Right atrium auricular region (tissue), 2 donors: Measurements from ENCODE around the gene MAPKAPK5. TPM values are rescaled to one million over a fixed set of nuclear protein-coding genes. Genes with fewer than 3 reads are reported as not detected.

Source experiments
- DNase-seq: peaks from one replicate; pipeline ENCODE4 v3.0.0-alpha.2; 2019; ENCODE audit warnings: low spot score
- H3K27ac ChIP-seq, 2 donors: fragments of 200-600 bp; sonication (generic); 1 replicate in 1 of 2; 2 replicates in 1 of 2; pipeline ENCODE4 v1.5.1; 2016 to 2019
- H3K27me3 ChIP-seq, 2 donors: fragments of 200-600 bp; sonication (generic); one replicate each; pipeline versions ENCODE4 v1.5.1 to v1.6.0; 2017 to 2019
- H3K36me3 ChIP-seq: fragments of 200-600 bp; sonication (generic); one replicate; pipeline ENCODE4 v1.5.1; 2016
- H3K4me1 ChIP-seq, 2 donors: fragments of 200-600 bp; sonication (generic); one replicate each; pipeline versions ENCODE4 v1.5.1 to v1.6.0; 2017 to 2019
- H3K4me3 ChIP-seq, 2 donors: fragments of 200-600 bp; sonication (generic); 1 replicate in 1 of 2; 2 replicates in 1 of 2; pipeline ENCODE4 v1.5.1; 2017 to 2019; ENCODE audit warnings: mild to moderate bottlenecking in 1 of 2, moderate library complexity in 1 of 2
- H3K9me3 ChIP-seq, 2 donors: fragments of 200-600 bp; sonication (generic); one replicate each; pipeline ENCODE4 v1.5.1; 2019
- total RNA-seq, 2 donors: library from RNA; depleted of rRNA; stranded (reverse); fragments of >200 nt; gene quantifications; one replicate each; pipeline ENCODE4 v1.1.0, GENCODE V29; 2016
- TF ChIP-seq, protein P1 (sequence below), 2 donors: fragments of 200-600 bp; sonication (generic); IDR thresholded peaks; one replicate each; pipeline ENCODE4 v1.5.1; 2019; ENCODE audit warnings: antibody characterized with exemption in 2 of 2

Gene MAPKAPK5
- total RNA-seq, 2 donors from 2014 or later = 30.9 to 42.5 TPM

DNA sequence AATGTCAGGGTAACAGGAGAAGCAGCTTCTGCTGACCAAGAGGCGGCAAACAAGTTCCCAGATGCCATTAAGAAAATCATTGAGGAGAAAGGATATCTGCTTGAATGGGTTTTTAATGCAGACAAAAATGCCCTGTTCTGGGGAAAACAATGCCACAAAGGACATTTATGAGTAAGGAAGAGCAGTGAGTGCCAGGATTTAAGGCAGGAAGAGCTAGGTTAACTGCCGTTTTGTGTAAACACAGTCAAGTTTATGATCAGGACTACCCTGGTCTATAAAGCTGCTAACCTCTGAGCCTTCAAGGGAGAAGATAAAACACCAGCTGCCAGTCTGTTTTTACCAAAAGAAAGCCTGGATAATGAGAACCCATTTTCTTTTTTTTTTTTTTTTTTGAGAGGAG is 8.5 kb downstream of the MAPKAPK5 start:
- H3K36me3 ChIP-seq = no peaks in the 10 kb centered on the region
- TF ChIP-seq, protein P1, sequence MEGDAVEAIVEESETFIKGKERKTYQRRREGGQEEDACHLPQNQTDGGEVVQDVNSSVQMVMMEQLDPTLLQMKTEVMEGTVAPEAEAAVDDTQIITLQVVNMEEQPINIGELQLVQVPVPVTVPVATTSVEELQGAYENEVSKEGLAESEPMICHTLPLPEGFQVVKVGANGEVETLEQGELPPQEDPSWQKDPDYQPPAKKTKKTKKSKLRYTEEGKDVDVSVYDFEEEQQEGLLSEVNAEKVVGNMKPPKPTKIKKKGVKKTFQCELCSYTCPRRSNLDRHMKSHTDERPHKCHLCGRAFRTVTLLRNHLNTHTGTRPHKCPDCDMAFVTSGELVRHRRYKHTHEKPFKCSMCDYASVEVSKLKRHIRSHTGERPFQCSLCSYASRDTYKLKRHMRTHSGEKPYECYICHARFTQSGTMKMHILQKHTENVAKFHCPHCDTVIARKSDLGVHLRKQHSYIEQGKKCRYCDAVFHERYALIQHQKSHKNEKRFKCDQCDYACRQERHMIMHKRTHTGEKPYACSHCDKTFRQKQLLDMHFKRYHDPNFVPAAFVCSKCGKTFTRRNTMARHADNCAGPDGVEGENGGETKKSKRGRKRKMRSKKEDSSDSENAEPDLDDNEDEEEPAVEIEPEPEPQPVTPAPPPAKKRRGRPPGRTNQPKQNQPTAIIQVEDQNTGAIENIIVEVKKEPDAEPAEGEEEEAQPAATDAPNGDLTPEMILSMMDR (IDR thresholded peaks at IDR 0.05) = no peak
- no peak overlapping the region for H3K27ac ChIP-seq
- no peak overlapping the region for H3K4me3 ChIP-seq
- H3K4me1 ChIP-seq = no peaks in the 10 kb centered on the region
- no peaks in the 10 kb centered on the region for H3K9me3 ChIP-seq
- no peaks in the 10 kb centered on the region for H3K27me3 ChIP-seq
- DNase-seq = no peak

DNA sequence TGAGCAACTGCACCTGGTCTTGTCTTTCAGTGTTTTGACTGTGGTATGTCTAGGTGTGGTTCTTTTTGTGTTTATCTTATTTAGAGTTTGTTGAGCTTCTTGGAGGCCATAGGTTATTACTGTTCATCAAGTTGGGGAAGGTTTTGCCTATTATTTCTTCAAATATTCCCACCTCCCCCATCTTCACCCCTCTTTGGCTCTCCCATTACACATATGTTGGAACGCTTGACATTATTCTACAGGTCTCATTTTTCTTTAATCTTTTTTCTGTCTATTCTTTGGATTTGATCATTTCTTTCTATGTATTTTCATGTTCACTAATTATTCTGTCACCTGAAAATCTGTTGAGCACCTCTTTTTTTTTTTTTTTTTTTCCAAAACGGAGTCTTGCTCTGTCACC is 16.2 kb downstream of the MAPKAPK5 start:
- TF ChIP-seq, protein P1 (IDR thresholded peaks at IDR 0.05) = no peak
- H3K27me3 ChIP-seq = no peaks in the 10 kb centered on the region
- H3K4me3 ChIP-seq = no peak overlapping the region
- no peaks in the 10 kb centered on the region for H3K4me1 ChIP-seq
- DNase-seq = no peak
- H3K9me3 ChIP-seq = no peaks in the 10 kb centered on the region
- H3K36me3 ChIP-seq = no peaks in the 10 kb centered on the region
- H3K27ac ChIP-seq = no peak overlapping the region

DNA sequence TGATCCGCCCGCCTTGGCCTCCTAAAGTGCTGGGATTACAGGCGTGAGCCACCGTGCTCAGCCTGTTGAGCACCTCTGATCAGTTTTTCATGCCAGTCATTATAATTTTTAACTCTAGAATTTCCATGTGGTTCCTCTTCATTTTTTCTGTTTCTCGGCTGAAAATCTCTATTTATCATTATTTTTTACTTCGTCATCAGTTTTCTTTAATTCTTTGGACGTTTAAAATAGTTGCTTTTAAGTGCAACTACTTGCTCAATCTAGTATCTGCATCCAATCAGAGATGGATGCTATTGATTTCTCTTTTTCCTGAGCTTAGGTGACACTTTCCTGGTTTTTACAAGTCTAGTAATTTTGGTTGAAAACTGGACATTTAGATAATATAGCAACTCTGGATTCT is 16.8 kb downstream of the MAPKAPK5 start:
- no peak for DNase-seq
- no peaks in the 10 kb centered on the region for H3K4me1 ChIP-seq
- H3K27ac ChIP-seq = no peak overlapping the region
- H3K9me3 ChIP-seq = no peaks in the 10 kb centered on the region
- no peaks in the 10 kb centered on the region for H3K27me3 ChIP-seq
- no peaks in the 10 kb centered on the region for H3K36me3 ChIP-seq
- no peak overlapping the region for H3K4me3 ChIP-seq
- TF ChIP-seq, protein P1 (IDR thresholded peaks at IDR 0.05) = no peak

DNA sequence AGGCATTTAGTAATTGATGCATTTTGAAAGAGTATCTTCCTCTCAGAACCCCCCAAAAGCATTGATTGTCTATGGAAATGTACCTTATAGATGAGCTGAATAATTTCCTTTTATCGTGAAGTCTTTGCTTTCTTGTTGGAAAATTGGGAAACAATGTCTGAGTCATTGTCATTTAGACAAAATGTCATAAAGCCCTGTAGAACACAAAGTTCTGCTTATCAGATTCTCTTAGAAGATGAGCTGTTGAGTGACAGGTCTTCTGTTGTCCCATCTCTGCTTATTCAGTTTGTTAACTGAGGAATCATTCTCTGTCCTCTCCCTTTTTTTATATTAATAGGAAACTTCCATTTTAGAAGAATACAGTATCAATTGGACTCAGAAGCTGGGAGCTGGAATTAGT is 22.9 kb downstream of the MAPKAPK5 start:
- Histone ChIP-seq H3K4me1 (no peaks in the 10 kb centered on the region), H3K4me3 (no peak overlapping the region), H3K27me3 (no peaks in the 10 kb centered on the region), H3K9me3 (no peaks in the 10 kb centered on the region), H3K27ac (no peak overlapping the region), H3K36me3 (peaks cover 39% of the 10 kb centered on the region)
- DNase-seq = no peak
- TF ChIP-seq, protein P1 (IDR thresholded peaks at IDR 0.05) = no peak

DNA sequence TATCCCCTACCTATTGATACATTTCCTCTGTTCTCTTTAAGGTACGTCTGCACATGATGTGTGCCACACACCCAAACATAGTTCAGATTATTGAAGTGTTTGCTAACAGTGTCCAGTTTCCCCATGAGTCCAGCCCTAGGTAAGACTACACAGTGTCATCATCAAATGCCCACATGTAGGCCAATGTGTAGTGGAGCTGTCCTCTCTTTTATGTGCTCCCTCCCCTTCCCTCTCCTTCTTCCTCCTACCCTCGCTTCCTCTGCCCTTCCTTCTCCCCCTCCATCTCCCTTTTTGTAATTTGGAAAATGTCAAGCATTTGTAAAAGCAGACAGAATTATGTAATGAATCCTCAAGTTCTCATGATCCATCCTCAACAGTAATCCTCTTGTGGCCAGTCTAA is 25.5 kb downstream of the MAPKAPK5 start:
- H3K9me3 ChIP-seq = no peaks in the 10 kb centered on the region
- TF ChIP-seq, protein P1 (IDR thresholded peaks at IDR 0.05) = no peak
- peaks cover 63% of the 10 kb centered on the region for H3K36me3 ChIP-seq
- DNase-seq = no peak
- no peak overlapping the region for H3K27ac ChIP-seq
- H3K4me1 ChIP-seq = no peaks in the 10 kb centered on the region
- no peak overlapping the region for H3K4me3 ChIP-seq
- H3K27me3 ChIP-seq = no peaks in the 10 kb centered on the region
